ENCODE measurements around the gene IFT52.
"Not testable (repeated sequence)": the region's sequence is repeated elsewhere in the genome, so short reads cannot be mapped to it uniquely, and the experiment has no call there.

Gene IFT52

DNA sequence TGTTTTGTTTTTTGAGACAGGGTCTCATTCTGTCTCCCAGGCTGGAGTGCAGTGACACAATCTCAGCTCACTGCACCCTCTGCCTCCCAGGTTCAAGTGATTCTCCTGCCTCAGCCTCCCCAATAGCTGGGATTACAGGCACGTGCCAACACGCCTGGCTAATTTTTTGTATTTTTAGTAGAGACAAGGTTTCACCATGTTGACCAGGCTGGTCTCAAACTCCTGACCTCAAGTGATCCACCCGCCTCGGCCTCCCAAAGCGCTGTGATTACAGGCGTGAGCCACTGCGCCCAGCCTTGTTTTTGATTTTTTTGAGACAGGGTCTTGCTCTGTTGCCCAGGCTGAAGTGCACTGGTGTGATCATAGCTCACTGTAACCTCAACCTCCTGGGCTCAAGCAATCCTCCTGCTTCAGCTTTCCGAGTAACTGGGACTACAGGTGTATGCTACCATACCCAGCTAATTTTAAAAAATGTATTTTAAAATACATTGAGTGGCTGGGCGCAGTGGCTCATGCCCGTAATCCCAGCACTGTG, 61.0 kb downstream of the IFT52 start:
- DNase-seq (ENCODE audit: low read depth in 2 of 2) = not testable (repeated sequence)

DNA sequence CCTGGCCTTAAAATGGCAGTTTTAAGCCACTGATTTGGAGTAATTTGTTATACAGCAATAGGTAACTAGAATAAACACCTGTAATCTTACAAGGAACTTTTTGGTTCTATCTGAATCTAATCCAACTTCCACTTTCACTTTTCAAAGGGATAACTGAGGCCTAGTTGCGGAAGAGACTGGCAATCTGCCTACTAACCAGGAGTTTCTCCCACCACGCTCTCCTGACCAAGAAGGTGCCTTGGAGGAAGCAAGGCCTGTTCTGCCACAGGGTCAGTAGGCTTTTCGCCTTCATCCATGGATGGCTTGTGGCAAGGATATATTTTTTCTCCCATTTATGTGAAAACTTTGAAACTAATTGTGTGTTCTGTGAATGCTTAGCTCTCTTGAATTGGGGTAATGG, 63.2 kb downstream of the IFT52 start:
- no peak for DNase-seq (ENCODE audit: low read depth in 2 of 2)

- DNase-seq (ENCODE audit: low read depth in 2 of 2) = not testable (repeated sequence)
These were observed 64.4 kb downstream of the IFT52 start for GRCh38 chr20:43655176-43655575.

DNA sequence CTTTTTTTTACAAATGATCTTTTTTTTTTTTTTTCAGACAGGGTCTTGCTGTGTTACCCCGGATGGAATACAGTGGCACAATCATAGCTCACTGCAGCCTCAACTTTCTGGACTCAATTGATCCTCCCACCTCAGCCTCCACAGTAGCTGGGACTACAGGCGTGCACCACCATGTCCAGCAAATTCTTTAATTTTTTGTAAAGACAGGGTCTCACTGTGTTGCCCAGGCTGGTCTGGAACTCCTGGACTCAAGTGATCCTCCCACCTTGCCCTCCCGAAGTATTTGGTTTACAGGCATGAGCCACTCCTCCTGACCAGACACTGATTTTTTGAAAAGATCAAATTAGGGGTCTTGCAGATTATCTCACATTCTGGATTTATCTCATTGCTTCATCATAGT, 65.2 kb downstream of the IFT52 start:
- no peak for DNase-seq (ENCODE audit: low read depth in 2 of 2)

GRCh38 chr20:43658069-43658722, 67.5 kb downstream of the IFT52 start:
- peak in 1 of 2 donors; percentile 40 for DNase-seq (ENCODE audit: low read depth in 2 of 2)

GRCh38 chr20:43658723-43659419, 68.1 kb downstream of the IFT52 start:
- no peak for DNase-seq (ENCODE audit: low read depth in 2 of 2)

DNA sequence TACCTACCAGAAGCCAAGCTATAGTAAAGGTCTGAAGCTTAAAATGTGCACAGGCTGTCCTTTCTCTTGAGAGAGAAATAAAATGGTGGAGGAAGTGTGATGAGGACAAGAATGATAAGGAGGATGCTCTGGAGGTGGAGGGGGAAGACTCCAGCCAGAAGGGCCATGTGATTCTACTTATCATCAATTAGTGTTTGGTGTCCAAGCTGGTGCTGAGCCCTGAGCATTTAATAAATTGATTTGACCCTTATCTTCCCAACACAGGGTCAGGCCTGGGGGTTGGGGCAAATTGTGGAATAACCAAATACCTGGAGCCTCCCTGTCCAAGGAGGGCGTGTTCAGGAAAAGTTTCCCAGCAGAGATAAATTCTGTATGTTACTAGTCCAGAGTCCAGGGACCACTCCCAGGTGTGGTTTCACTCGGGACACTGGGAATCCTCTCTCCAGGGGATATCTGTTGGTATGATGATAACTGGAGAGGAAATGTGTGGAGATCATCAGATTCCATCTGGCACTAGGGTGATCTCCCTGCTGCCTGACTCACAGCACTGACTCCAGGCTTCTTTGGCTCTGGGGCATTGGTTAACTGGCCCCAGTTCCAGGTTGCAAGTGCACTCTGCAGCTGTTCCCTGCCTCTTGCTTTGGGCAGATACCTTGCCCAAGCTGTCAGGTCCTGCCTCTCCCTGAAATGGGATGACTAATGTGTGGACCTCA, 72.4 kb downstream of the IFT52 start:
- no peak for DNase-seq (ENCODE audit: low read depth in 2 of 2)

- no peak for DNase-seq (ENCODE audit: low read depth in 2 of 2)
These were observed 74.9 kb downstream of the IFT52 start for GRCh38 chr20:43665466-43666176.

- peak; percentile 46 to 54 for DNase-seq (ENCODE audit: low read depth in 2 of 2)
These were observed 75.9 kb downstream of the IFT52 start, which contains the start of gene MYBL2 for GRCh38 chr20:43666376-43667328. MYBL2 (plus strand) TSS chr20:43667114; CDS start chr20:43667284, 170 bp downstream.

DNA sequence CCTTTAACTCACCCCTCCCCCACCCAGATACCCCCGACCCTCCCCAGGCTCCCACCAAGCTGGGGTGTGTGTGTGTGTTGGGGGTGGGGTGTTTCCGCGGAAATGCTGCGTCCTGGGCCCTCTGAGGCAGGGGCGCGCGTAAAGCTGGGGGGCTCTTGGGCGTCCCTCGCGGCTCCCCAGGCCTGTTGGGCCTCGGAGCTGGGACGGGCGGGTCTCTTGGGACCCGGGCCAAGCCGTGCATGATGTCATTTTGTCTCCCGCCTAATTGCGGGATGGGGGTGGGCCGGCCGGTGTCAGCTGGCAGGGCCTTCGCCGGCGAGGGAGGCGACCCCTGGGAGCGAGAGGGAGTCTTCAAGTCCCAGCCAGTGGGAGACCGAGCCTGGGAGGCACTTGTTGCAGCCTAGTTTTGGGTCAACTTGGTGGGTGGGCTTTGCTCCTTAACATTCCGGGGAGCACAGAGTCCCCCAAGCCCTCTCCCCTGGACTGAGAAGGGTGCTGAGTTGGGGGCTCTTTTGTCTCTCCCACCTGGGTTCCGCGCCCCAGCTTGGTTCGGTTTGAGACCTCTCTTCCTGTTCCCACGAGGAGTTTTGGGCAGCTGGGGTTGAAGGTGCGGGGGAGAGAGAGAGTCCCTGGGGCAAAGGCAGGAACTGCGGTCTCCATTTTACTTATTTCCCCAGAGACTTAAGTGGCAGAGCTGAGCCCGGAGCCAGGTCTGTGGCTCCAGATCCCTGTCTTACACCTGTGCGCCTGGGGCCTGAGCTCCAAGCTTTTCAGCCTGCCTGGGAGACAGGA, 76.8 kb downstream of the IFT52 start:
- no peak for DNase-seq (ENCODE audit: low read depth in 2 of 2)

DNA sequence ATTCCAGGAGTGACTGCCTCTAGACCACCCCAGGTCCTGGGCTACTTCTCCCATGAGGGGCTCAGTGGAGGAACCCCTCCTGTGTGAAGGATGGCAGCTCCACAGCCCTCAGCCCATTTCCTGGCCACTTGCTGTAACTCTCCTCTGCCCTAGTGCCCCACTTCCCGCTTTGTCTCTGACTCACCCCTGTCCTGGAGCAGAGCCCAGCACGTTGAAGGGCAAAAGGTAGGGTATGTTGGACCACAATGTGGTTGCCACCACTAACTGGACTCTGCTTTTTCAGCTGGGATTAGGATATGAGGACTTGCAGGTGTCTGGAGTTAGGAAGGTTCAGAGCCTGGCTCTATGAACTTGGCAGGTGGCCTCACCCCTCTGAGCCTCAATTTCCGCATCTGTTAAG, 78.6 kb downstream of the IFT52 start:
- DNase-seq (ENCODE audit: low read depth in 2 of 2) = no peak

DNA sequence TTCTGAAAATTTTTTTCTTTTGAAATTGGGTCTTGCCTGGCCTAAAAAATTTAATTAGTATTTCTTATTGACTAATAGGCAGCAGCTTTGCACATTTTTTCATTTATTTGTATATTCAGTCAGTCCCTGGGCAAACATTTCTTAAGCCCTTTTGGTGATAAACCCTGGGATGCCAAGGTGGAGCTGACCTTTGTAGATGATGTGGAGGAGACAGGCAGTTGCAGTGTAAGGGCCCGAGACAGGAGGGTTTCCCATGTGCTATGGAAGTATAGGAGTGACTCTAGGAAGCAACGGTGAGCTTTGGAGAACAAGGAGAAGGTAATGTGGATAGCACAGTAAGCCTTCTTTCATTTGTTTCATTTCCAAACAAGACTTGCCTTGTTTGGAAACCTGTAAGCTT, 79.7 kb downstream of the IFT52 start:
- DNase-seq (ENCODE audit: low read depth in 2 of 2) = no peak

DNA sequence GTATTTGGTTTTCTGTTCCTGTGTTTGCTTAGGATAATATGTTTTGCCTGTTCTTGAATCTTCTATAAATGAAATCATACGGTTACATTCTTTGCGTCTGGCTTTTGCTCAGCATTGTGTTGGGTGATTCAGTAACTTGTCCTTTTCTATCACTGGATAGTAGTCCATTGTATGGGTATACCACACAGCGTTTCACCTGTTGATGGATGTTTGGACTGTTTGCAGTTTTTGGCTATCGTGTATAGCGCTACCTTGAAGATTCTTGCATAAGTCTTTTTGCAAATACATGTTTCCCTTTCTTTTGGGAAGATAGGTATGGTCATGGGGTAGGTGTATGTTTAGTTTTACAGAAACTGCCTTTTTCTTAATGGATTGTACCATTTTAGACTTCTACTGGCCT, 85.6 kb downstream of the IFT52 start:
- DNase-seq (ENCODE audit: low read depth in 2 of 2) = no peak

GRCh38 chr20:43680981-43681380, 90.2 kb downstream of the IFT52 start:
- no peak for DNase-seq (ENCODE audit: low read depth in 2 of 2)

GRCh38 chr20:43681468-43681942, 90.8 kb downstream of the IFT52 start:
- no peak for DNase-seq (ENCODE audit: low read depth in 2 of 2)

- no peak for DNase-seq (ENCODE audit: low read depth in 2 of 2)
These were observed 91.3 kb downstream of the IFT52 start for GRCh38 chr20:43681991-43682410.

DNA sequence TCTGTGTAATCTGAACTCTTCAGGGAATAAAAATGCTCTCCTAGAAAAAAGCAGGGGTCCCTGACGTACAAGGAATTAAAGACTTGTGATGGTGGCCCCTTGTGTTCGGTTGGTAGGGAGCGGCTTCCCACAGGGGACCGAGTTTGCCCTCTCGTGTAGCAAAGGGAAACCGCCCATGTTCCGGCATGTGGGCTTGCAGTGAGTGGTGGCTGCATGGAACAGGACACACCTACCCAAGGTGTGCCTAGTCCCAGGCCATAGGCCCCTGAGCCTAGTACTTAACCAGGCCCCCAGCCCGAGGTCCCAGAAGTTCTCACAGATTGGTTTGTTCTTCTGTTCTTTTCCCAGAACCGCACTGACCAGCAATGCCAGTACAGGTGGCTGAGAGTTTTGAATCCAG, 91.7 kb downstream of the IFT52 start:
- DNase-seq (ENCODE audit: low read depth in 2 of 2) = no peak

DNA sequence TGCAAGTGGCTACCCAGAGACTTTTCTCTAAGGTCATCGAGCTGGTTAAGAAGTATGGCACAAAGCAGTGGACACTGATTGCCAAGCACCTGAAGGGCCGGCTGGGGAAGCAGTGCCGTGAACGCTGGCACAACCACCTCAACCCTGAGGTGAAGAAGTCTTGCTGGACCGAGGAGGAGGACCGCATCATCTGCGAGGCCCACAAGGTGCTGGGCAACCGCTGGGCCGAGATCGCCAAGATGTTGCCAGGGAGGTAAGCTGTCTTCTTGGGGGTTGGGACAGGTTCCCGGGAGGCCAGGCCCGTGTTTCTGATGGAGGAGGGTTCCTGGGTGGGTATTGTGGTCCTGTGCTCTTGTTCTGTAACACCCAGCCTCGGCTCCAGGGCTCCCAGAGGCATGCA, 96.1 kb downstream of the IFT52 start:
- no peak for DNase-seq (ENCODE audit: low read depth in 2 of 2)

- no peak for DNase-seq (ENCODE audit: low read depth in 2 of 2)
These were observed 98.4 kb downstream of the IFT52 start for GRCh38 chr20:43689165-43689564.

Data from activated CD4-positive, alpha-beta T cell treated with anti-CD3 and anti-CD28 coated beads for 24 hours (primary cell).